ENCODE results near the gene NUP153.
"Not testable (repeated sequence)": the region's sequence is repeated elsewhere in the genome, so short reads cannot be mapped to it uniquely, and the experiment has no call there.

DNA sequence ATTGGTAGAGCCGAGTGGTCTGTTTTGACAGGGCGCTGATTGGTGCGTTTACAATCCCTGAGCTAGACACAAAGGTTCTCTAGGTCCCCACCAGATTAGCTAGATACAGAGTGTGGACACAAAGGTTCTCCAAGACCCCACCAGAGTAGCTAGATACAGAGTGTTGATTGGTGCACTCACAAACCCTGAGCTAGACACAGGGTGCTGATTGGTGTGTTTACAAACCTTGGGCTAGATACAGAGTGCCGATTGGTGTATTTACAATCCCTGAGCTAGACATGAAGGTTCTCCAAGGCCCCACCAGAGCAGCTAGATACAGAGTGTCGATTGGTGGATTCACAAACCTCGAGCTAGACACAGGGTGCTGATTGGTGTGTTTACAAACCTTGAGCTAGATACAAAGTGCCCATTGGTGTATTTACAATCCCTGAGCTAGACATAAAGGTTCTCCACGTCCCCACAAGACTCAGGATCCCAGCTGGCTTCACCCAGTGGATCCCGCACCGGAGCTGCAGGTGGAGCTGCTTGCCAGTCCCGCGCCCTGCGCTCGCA is 38.1 kb upstream of the NUP153 start:
- TF ChIP-seq CTCF (conservative IDR thresholded peaks at IDR 0.05; ENCODE audit: low read length); EZH2phosphoT487 (IDR thresholded peaks at IDR 0.05; ENCODE audit: borderline replicate concordance): not testable (repeated sequence)
